Psoas muscle (tissue), 8 donors: ENCODE measurements around the gene PARL. TPM values are rescaled to one million over a fixed set of nuclear protein-coding genes. Genes with fewer than 3 reads are reported as not detected.
"Not testable (repeated sequence)": the region's sequence is repeated elsewhere in the genome, so short reads cannot be mapped to it uniquely, and the experiment has no call there.

Source experiments
- ATAC-seq, 4 donors: fragments of 200-7000 bp; cut with Tn5 transposase; one replicate each; pipeline ENCODE4 v1.9.1; 2020; ENCODE audit warnings: moderate library complexity in 3 of 4, mild to moderate bottlenecking in 2 of 4
- DNase-seq, 2 donors: peaks; one replicate each; pipeline ENCODE4 v3.0.0-alpha.2; 2020
- H3K27ac ChIP-seq: fragments of 200-600 bp; one replicate; pipeline ENCODE4 v1.8.0; 2022
- H3K27me3 ChIP-seq, 3 donors: fragments of 200-600 bp in 1 of 3; one replicate each; pipeline versions ENCODE4 v1.6.1 to v1.8.0; 2013 to 2022; ENCODE audit warnings: low read length in 2 of 3, mild to moderate bottlenecking in 2 of 3, moderate library complexity in 1 of 3; ENCODE audit not compliant: insufficient read depth in 3 of 3
- H3K36me3 ChIP-seq, 2 donors: fragments of 200-600 bp in 1 of 2; one replicate each; pipeline versions ENCODE4 v1.6.1 to v1.8.0; 2013 to 2022; ENCODE audit warnings: low read depth in 1 of 2, mild to moderate bottlenecking in 1 of 2, moderate library complexity in 1 of 2; ENCODE audit not compliant: insufficient read depth in 1 of 2
- H3K4me1 ChIP-seq: fragments of 200-600 bp; one replicate; pipeline ENCODE4 v1.8.0; 2022
- H3K4me3 ChIP-seq: fragments of 200-600 bp; one replicate; pipeline ENCODE4 v1.8.0; 2022; ENCODE audit warnings: mild to moderate bottlenecking
- H3K9me3 ChIP-seq: fragments of 200-600 bp; one replicate; pipeline ENCODE4 v1.8.0; 2022
- CTCF ChIP-seq: fragments of 200-600 bp; IDR thresholded peaks from one replicate; pipeline ENCODE4 v1.8.0; 2022; ENCODE audit warnings: antibody characterized with exemption
- WGBS, 3 donors: extraction: QIAGEN DNeasy Blood & Tissue Kit; methylation state at CpG; one replicate each; pipeline versions ENCODE4 v1.1.6 to v1.1.7; 2013; 5-methylcytosine and 5-hydroxymethylcytosine counted together
- intact Hi-C, 2 donors: fragments of 100-400 bp; cut with DNase I; formaldehyde crosslinking; loops; one replicate each; pipeline versions ENCODE4 v1.11.0 to v1.14.2; 2022
- polyA plus RNA-seq, 3 donors: library from polyadenylated mRNA; stranded (reverse); fragments of 200-250 nt; gene quantifications; one replicate each; pipeline ENCODE4 v1.2.3, GENCODE V29; 2013
- total RNA-seq, 4 donors: library from RNA; stranded (reverse); fragmentation: NEBNext Ultra II Directional in 2 of 4; extraction: Animal tissue kit (Norgen Biotek cat#: 25700) in 2 of 4; gene quantifications; one replicate each; pipeline versions ENCODE4 v1.2.1 to v1.2.4, GENCODE V29; 2021 to 2023
- donor health status: healthy with polysubstance abuse.
- donor health status: DM: no; HTN: no; CAD: no; lungs with moderate emphysema.
- donor health status: Bipolar disorder and iron deficiency.
- donor health status: healthy.
- donor health status: DM: yes; HTN: yes; CAD: no.
- donor health status: DM: no; HTN: no; CAD: no.
- donor health status: DM: no; HTN: no; CAD: no.
- donor health status: DM: yes; HTN: yes; CAD: no.

The PARL gene
- total and polyA plus RNA-seq, 7 donors = 30.3 to 77.1 (median 61.4) TPM

- intact Hi-C loops = loop anchor here in 1 of 2 donors (5.0 kb wide), 1 partner anchor 56 kb away; the partner anchor contains the start of gene MAP6D1
- H3K4me1 ChIP-seq = peaks cover 18% of the 10 kb centered on the region
- peak overlapping the region; percentile 91 for H3K4me3 ChIP-seq
- no peaks in the 10 kb centered on the region for H3K36me3 ChIP-seq
- no peak for TF ChIP-seq CTCF
- H3K27ac ChIP-seq = peak overlapping the region; percentile 82
- DNase-seq (no peak), ATAC-seq (no peak)
- H3K9me3 ChIP-seq = no peaks in the 10 kb centered on the region
- 60 to 64% (median 61%) methylated on average over 16 of the region's 16 CpGs for WGBS, 3 donors
- H3K27me3 ChIP-seq = no peaks in the 10 kb centered on the region
Measured at GRCh38 chr3:183883291-183884096, 1.2 kb downstream of the PARL start.

- Histone ChIP-seq H3K36me3 (peaks cover 0 to 11% of the 10 kb centered on the region in 2 donors), H3K4me1 (peaks cover 18% of the 10 kb centered on the region), H3K9me3 (no peaks in the 10 kb centered on the region), H3K27ac (no peak overlapping the region), H3K27me3 (no peaks in the 10 kb centered on the region), H3K4me3 (no peak overlapping the region)
- no peak for ATAC-seq
- intact Hi-C loops = loop anchor here in 1 of 2 donors (5.0 kb wide), 1 partner anchor 53 kb away; the partner anchor contains the start of gene MAP6D1
- no peak for TF ChIP-seq CTCF
- WGBS, 3 donors = 90 to 92% (median 92%) methylated on average over 9 of the region's 9 CpGs
- DNase-seq = no peak
Measured at GRCh38 chr3:183880121-183880520, 4.6 kb downstream of the PARL start.

GRCh38 chr3:183879243-183879642 is 5.4 kb downstream of the PARL start:
- DNase-seq (no peak), ATAC-seq (no peak)
- TF ChIP-seq CTCF = no peak
- no peaks in the 10 kb centered on the region for H3K27me3 ChIP-seq
- no peak overlapping the region for H3K27ac ChIP-seq
- no peak overlapping the region for H3K4me3 ChIP-seq
- intact Hi-C loops = no loop called here
- peaks cover 18% of the 10 kb centered on the region for H3K4me1 ChIP-seq
- H3K9me3 ChIP-seq = no peaks in the 10 kb centered on the region
- peaks cover 0 to 11% of the 10 kb centered on the region in 2 donors for H3K36me3 ChIP-seq
- whole genome bisulfite sequencing, 3 donors = 79 to 91% (median 87%) methylated on average over 2 of the region's 2 CpGs

GRCh38 chr3:183878071-183878470 is 6.6 kb downstream of the PARL start:
- intact Hi-C loops = no loop called here
- Histone ChIP-seq H3K4me1 (peaks cover 21% of the 10 kb centered on the region), H3K27me3 (no peaks in the 10 kb centered on the region), H3K4me3 (no peak overlapping the region), H3K36me3 (peaks cover 0 to 11% of the 10 kb centered on the region in 2 donors), H3K27ac (peak overlapping the region; percentile 16), H3K9me3 (no peaks in the 10 kb centered on the region)
- WGBS, 3 donors = 87 to 91% (median 90%) methylated on average over 8 of the region's 8 CpGs
- TF ChIP-seq CTCF = no peak
- no peak for DNase-seq
- ATAC-seq = peak in 3 of 4 donors; percentile 31 to 38 (median 38)

- H3K4me1 ChIP-seq = peaks cover 18% of the 10 kb centered on the region
- intact Hi-C loops, ATAC-seq, H3K27me3 ChIP-seq, H3K27ac ChIP-seq, DNase-seq, H3K4me3 ChIP-seq, H3K9me3 ChIP-seq: not testable (repeated sequence)
- 82 to 85% (median 85%) methylated on average over 5 of the region's 5 CpGs for WGBS, 3 donors
- peaks cover 0 to 11% of the 10 kb centered on the region in 2 donors for H3K36me3 ChIP-seq
Measured at GRCh38 chr3:183877227-183877626, 7.5 kb downstream of the PARL start.
